HG02852 (cell line): ENCODE measurements around the gene MTA2.
A peak's percentile ranks its signal among the peaks of the same experiment; 100 is the strongest.
"Not testable (repeated sequence)": the region's sequence is repeated elsewhere in the genome, so short reads cannot be mapped to it uniquely, and the experiment has no call there.

Source experiments
- ATAC-seq: cut with Tn5 transposase; IDR thresholded peaks from one replicate; pipeline ENCODE4 v1.9.1; 2021; ENCODE audit warnings: mild to moderate bottlenecking, moderate library complexity; ENCODE audit not compliant: unreplicated experiment

MTA2 gene

GRCh38 chr11:62567018-62567633 lies 34.5 kb downstream of the MTA2 start:
- no peak for ATAC-seq

- no peak for ATAC-seq
Measured at GRCh38 chr11:62566247-62566646, 35.4 kb downstream of the MTA2 start.

GRCh38 chr11:62565100-62565802 lies 36.4 kb downstream of the MTA2 start:
- no peak for ATAC-seq

- ATAC-seq, result not testable (repeated sequence)
Measured at GRCh38 chr11:62561677-62562230, 39.9 kb downstream of the MTA2 start.

- no peak for ATAC-seq
Measured at GRCh38 chr11:62560566-62561103, 41.0 kb downstream of the MTA2 start.

- not testable (repeated sequence) for ATAC-seq
Measured at GRCh38 chr11:62559626-62560025, 42.0 kb downstream of the MTA2 start.

GRCh38 chr11:62559204-62559603 lies 42.5 kb downstream of the MTA2 start:
- ATAC-seq, result no peak

- ATAC-seq, result no peak
Measured at GRCh38 chr11:62558669-62559068, 43.0 kb downstream of the MTA2 start.

GRCh38 chr11:62556875-62557631 lies 44.6 kb downstream of the MTA2 start:
- no peak for ATAC-seq

GRCh38 chr11:62556108-62556874 lies 45.4 kb downstream of the MTA2 start:
- ATAC-seq, result peak; percentile 36

GRCh38 chr11:62555464-62556107 lies 46.1 kb downstream of the MTA2 start:
- peak; percentile 25 for ATAC-seq

GRCh38 chr11:62554387-62555167 lies 47.1 kb downstream of the MTA2 start:
- ATAC-seq, result no peak

- no peak for ATAC-seq
Measured at GRCh38 chr11:62553839-62554361, 47.8 kb downstream of the MTA2 start.

GRCh38 chr11:62553080-62553838 lies 48.4 kb downstream of the MTA2 start:
- no peak for ATAC-seq

- ATAC-seq, result no peak
Measured at GRCh38 chr11:62552485-62553079, 49.1 kb downstream of the MTA2 start.

- ATAC-seq, result not testable (repeated sequence)
Measured at GRCh38 chr11:62550478-62550877, 51.2 kb downstream of the MTA2 start.

GRCh38 chr11:62548545-62549335 lies 52.9 kb downstream of the MTA2 start:
- ATAC-seq, result no peak
